HepG2 (cell line): ENCODE data around the gene SPPL3. TPM values are rescaled to one million over a fixed set of nuclear protein-coding genes. Genes with fewer than 3 reads are reported as not detected.

Source experiments
- BCL6 ChIP-seq: IDR thresholded peaks from 2 replicates; pipeline ENCODE4 v1.6.1; 2016; ENCODE audit warnings: missing genetic modification reagents, missing compliant biosample characterization
- CREM ChIP-seq, 2 experiments: sonication (generic) in 1 of 2; formaldehyde crosslinking in 1 of 2; IDR thresholded peaks; 2 replicates each; pipeline versions ENCODE4 v1.4.0 to v1.6.1; 2016 to 2020; ENCODE audit warnings: antibody characterized with exemption in 1 of 2, mild to moderate bottlenecking in 1 of 2, missing genetic modification reagents in 1 of 2
- DDIT3 ChIP-seq: sonication (generic); formaldehyde crosslinking; IDR thresholded peaks from 2 replicates; pipeline ENCODE4 v1.4.0; 2020; ENCODE audit warnings: mild to moderate bottlenecking, missing genetic modification reagents
- EP300 ChIP-seq, 3 experiments: sonication (generic) in 1 of 3; formaldehyde crosslinking in 1 of 3; IDR thresholded peaks; 2 replicates each; pipeline versions ENCODE4 v1.5.1 to v1.6.1; 2011 to 2020; ENCODE audit warnings: low read depth in 2 of 3, low read length in 2 of 3, borderline replicate concordance in 1 of 3, improper control_type of control experiment in 1 of 3, mild to moderate bottlenecking in 1 of 3, missing genetic modification reagents in 1 of 3, moderate library complexity in 1 of 3
- ETV6 ChIP-seq: sonication (generic); formaldehyde crosslinking; conservative IDR thresholded peaks from 2 replicates; pipeline ENCODE4 v1.4.0; 2020; ENCODE audit warnings: missing genetic modification reagents
- FOXK1 ChIP-seq: sonication (generic); formaldehyde crosslinking; IDR thresholded peaks from 2 replicates; pipeline ENCODE4 v1.4.0; 2020; ENCODE audit warnings: low read depth, missing genetic modification reagents, borderline replicate concordance
- HNF4A ChIP-seq: sonication (generic); formaldehyde crosslinking; IDR thresholded peaks from 2 replicates; pipeline ENCODE4 v1.4.0; 2020; ENCODE audit warnings: missing genetic modification reagents
- PAX8 ChIP-seq: sonication (generic); formaldehyde crosslinking; IDR thresholded peaks from 2 replicates; pipeline ENCODE4 v1.8.0; 2022; ENCODE audit warnings: mild to moderate bottlenecking, missing genetic modification reagents, borderline replicate concordance
- RFX3 ChIP-seq: IDR thresholded peaks from 2 replicates; pipeline ENCODE4 v1.6.1; 2016; ENCODE audit warnings: missing biosample characterization, missing genetic modification reagents
- TFDP2 ChIP-seq: sonication (generic); formaldehyde crosslinking; IDR thresholded peaks from 2 replicates; pipeline ENCODE4 v1.4.0; 2020; ENCODE audit warnings: missing genetic modification reagents
- TOE1 ChIP-seq: sonication (generic); formaldehyde crosslinking; IDR thresholded peaks from 2 replicates; pipeline ENCODE4 v1.4.0; 2020; ENCODE audit warnings: mild to moderate bottlenecking, missing genetic modification reagents
- YEATS4 ChIP-seq: sonication (generic); formaldehyde crosslinking; IDR thresholded peaks from 2 replicates; pipeline ENCODE4 v1.4.0; 2020; ENCODE audit warnings: missing genetic modification reagents, borderline replicate concordance
- ZBTB26 ChIP-seq: IDR thresholded peaks from 2 replicates; pipeline ENCODE4 v1.6.1; 2016; ENCODE audit warnings: missing compliant biosample characterization, missing genetic modification reagents, borderline replicate concordance
- ZBTB8A ChIP-seq: sonication (generic); formaldehyde crosslinking; IDR thresholded peaks from 2 replicates; pipeline ENCODE4 v1.4.0; 2020; ENCODE audit warnings: mild to moderate bottlenecking, low read depth, missing genetic modification reagents, borderline replicate concordance
- ZFP36L1 ChIP-seq: sonication (generic); formaldehyde crosslinking; IDR thresholded peaks from 2 replicates; pipeline ENCODE4 v1.8.0; 2022; ENCODE audit warnings: mild to moderate bottlenecking, missing genetic modification reagents, moderate library complexity
- ZNF136 ChIP-seq: sonication (generic); formaldehyde crosslinking; IDR thresholded peaks from 2 replicates; pipeline ENCODE4 v1.8.1; 2022; ENCODE audit warnings: low read depth, mild to moderate bottlenecking, moderate library complexity, missing genetic modification reagents
- ZNF550 ChIP-seq: sonication (generic); formaldehyde crosslinking; IDR thresholded peaks from 2 replicates; pipeline ENCODE4 v1.4.0; 2020; ENCODE audit warnings: mild to moderate bottlenecking, missing genetic modification reagents, borderline replicate concordance
- ZNF790 ChIP-seq: sonication (generic); formaldehyde crosslinking; IDR thresholded peaks from 2 replicates; pipeline ENCODE4 v1.8.0; 2022; ENCODE audit warnings: missing genetic modification reagents, mild to moderate bottlenecking, borderline replicate concordance
- ZNF850 ChIP-seq: sonication (generic); formaldehyde crosslinking; conservative IDR thresholded peaks from 2 replicates; pipeline ENCODE4 v1.9.0; 2021; ENCODE audit warnings: mild to moderate bottlenecking, missing genetic modification reagents
- ZSCAN29 ChIP-seq: sonication (generic); formaldehyde crosslinking; conservative IDR thresholded peaks from 2 replicates; pipeline ENCODE4 v1.4.0; 2020; ENCODE audit warnings: mild to moderate bottlenecking, missing genetic modification reagents
- polyA plus RNA-seq, 8 experiments: library from polyadenylated mRNA; depleted of rRNA in 3 of 8; stranded (reverse) in 7 of 8; unstranded in 1 of 8; fragments of >200 nt; fragmentation: Illumina TruSeq in 4 of 8; extraction: Trizol in 4 of 8; gene quantifications; 2 replicates each; pipeline versions ENCODE4 v1.2.1 to v1.2.3, GENCODE V29; 2011 to 2016; ENCODE audit warnings: low read depth in 4 of 8, missing spikeins in 1 of 8, mixed read lengths in 1 of 8; ENCODE audit not compliant: insufficient read depth in 1 of 8
- total RNA-seq, 5 experiments: library from RNA; depleted of rRNA; stranded (reverse); fragments of >200 nt; fragmentation: Illumina TruSeq; extraction: Trizol; gene quantifications; 2 replicates each; pipeline ENCODE4 v1.2.3, GENCODE V29; 2016; ENCODE audit warnings: low read depth in 1 of 5
- TF ChIP-seq, protein P1 (sequence below): sonication (generic); formaldehyde crosslinking; IDR thresholded peaks from 2 replicates; pipeline ENCODE4 v1.5.0; 2020; ENCODE audit warnings: mild to moderate bottlenecking, missing genetic modification reagents, borderline replicate concordance
- TF ChIP-seq, protein P2 (sequence below): sonication (generic); formaldehyde crosslinking; IDR thresholded peaks from 2 replicates; pipeline ENCODE4 v1.5.1; 2020; ENCODE audit warnings: missing genetic modification reagents, mild to moderate bottlenecking, borderline replicate concordance
- TF ChIP-seq, protein P3 (sequence below): sonication (generic); formaldehyde crosslinking; IDR thresholded peaks from 2 replicates; pipeline ENCODE4 v1.8.1; 2023; ENCODE audit warnings: mild to moderate bottlenecking, missing genetic modification reagents

Gene SPPL3
- total and polyA plus RNA-seq, 2 of the 13 experiments (the other 11 are each of a cell fraction or from before 2014, with no cell fraction given): 8.9 to 9.1 TPM

GRCh38 chr12:120825337-120825736 is 78.8 kb downstream of the SPPL3 start (continued):
- TF ChIP-seq TOE1 (CRISPR knock-in tag) (no peak), ZSCAN29 (CRISPR knock-in tag) (no peak), EP300 (IDR thresholded peaks at IDR 0.05; ENCODE audit: low read depth in 2 of 2, low read length in 2 of 2) (peak in 1 of 2 experiments; percentile 40; a peak in 1 of 4 replicates), EP300 (CRISPR knock-in tag; IDR thresholded peaks at IDR 0.05; ENCODE audit: borderline replicate concordance) (no peak), CREM (IDR thresholded peaks at IDR 0.05) (peak; percentile 42; the same call in 1 of the 2 replicates), CREM (CRISPR knock-in tag; IDR thresholded peaks at IDR 0.05) (no peak), ZNF790 (CRISPR knock-in tag) (no peak), ETV6 (no peak), FOXK1 (peak; percentile 31; the same call in 1 of the 2 replicates), YEATS4 (CRISPR knock-in tag) (no peak), RFX3 (no peak), HNF4A (CRISPR knock-in tag) (peak; percentile 42), ZBTB26 (CRISPR knock-in tag) (no peak), BCL6 (CRISPR knock-in tag) (peak; percentile 99), PAX8 (CRISPR knock-in tag) (no peak), ZNF136 (CRISPR knock-in tag) (no peak), ZFP36L1 (CRISPR knock-in tag) (no peak), DDIT3 (CRISPR knock-in tag) (no peak), ZNF550 (CRISPR knock-in tag) (no peak), ZNF850 (CRISPR knock-in tag) (no peak), ZBTB8A (CRISPR knock-in tag) (no peak), TFDP2 (no peak)
- TF ChIP-seq, protein P1, sequence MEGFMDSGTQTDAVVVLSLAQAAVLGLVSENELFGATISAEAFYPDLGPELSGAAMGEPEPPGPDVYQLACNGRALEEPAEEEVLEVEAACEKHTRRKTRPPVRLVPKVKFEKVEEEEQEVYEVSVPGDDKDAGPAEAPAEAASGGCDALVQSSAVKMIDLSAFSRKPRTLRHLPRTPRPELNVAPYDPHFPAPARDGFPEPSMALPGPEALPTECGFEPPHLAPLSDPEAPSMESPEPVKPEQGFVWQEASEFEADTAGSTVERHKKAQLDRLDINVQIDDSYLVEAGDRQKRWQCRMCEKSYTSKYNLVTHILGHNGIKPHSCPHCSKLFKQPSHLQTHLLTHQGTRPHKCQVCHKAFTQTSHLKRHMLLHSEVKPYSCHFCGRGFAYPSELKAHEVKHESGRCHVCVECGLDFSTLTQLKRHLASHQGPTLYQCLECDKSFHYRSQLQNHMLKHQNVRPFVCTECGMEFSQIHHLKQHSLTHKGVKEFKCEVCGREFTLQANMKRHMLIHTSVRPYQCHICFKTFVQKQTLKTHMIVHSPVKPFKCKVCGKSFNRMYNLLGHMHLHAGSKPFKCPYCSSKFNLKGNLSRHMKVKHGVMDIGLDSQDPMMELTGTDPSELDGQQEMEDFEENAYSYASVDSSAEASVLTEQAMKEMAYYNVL (CRISPR knock-in tag): peak; percentile 26; the same call in 1 of the 2 replicates
- TF ChIP-seq, protein P2, sequence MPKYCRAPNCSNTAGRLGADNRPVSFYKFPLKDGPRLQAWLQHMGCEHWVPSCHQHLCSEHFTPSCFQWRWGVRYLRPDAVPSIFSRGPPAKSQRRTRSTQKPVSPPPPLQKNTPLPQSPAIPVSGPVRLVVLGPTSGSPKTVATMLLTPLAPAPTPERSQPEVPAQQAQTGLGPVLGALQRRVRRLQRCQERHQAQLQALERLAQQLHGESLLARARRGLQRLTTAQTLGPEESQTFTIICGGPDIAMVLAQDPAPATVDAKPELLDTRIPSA (CRISPR knock-in tag): no peak
- TF ChIP-seq, protein P3, sequence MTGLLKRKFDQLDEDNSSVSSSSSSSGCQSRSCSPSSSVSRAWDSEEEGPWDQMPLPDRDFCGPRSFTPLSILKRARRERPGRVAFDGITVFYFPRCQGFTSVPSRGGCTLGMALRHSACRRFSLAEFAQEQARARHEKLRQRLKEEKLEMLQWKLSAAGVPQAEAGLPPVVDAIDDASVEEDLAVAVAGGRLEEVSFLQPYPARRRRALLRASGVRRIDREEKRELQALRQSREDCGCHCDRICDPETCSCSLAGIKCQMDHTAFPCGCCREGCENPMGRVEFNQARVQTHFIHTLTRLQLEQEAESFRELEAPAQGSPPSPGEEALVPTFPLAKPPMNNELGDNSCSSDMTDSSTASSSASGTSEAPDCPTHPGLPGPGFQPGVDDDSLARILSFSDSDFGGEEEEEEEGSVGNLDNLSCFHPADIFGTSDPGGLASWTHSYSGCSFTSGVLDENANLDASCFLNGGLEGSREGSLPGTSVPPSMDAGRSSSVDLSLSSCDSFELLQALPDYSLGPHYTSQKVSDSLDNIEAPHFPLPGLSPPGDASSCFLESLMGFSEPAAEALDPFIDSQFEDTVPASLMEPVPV: no peak
